ENCODE results near the gene TUBAL3. TPM values are rescaled to one million over a fixed set of nuclear protein-coding genes. Genes with fewer than 3 reads are reported as not detected.

The TUBAL3 gene
- total RNA-seq, 1 donor: not detected

- no peak for TF ChIP-seq CTCF (IDR thresholded peaks at IDR 0.05; ENCODE audit: insufficient read depth, low read length)
- DNase-seq (ENCODE audit: low read depth): no peak
- no peak overlapping the region for H3K4me3 ChIP-seq (ENCODE audit: low read depth, low read length)
These were observed 4.0 kb downstream of the TUBAL3 start for GRCh38 chr10:5400468-5401240.

GRCh38 chr10:5399332-5399731, 5.3 kb downstream of the TUBAL3 start:
- H3K4me3 ChIP-seq (ENCODE audit: low read depth, low read length): no peak overlapping the region
- DNase-seq (ENCODE audit: low read depth): no peak
- TF ChIP-seq CTCF (IDR thresholded peaks at IDR 0.05; ENCODE audit: insufficient read depth, low read length): no peak

- H3K4me3 ChIP-seq (ENCODE audit: low read depth, low read length): no peak overlapping the region
- DNase-seq (ENCODE audit: low read depth): no peak
- TF ChIP-seq CTCF (IDR thresholded peaks at IDR 0.05; ENCODE audit: insufficient read depth, low read length): no peak
These were observed 7.9 kb downstream of the TUBAL3 start for GRCh38 chr10:5396556-5397300.

- no peak for TF ChIP-seq CTCF (IDR thresholded peaks at IDR 0.05; ENCODE audit: insufficient read depth, low read length)
- H3K4me3 ChIP-seq (ENCODE audit: low read depth, low read length): no peak overlapping the region
- no peak for DNase-seq (ENCODE audit: low read depth)
These were observed 9.5 kb downstream of the TUBAL3 start for GRCh38 chr10:5395168-5395567.

- no peak for DNase-seq (ENCODE audit: low read depth)
- no peak overlapping the region for H3K4me3 ChIP-seq (ENCODE audit: low read depth, low read length)
- TF ChIP-seq CTCF (IDR thresholded peaks at IDR 0.05; ENCODE audit: insufficient read depth, low read length): no peak
These were observed 11.1 kb downstream of the TUBAL3 start for GRCh38 chr10:5393529-5393928.

- DNase-seq (ENCODE audit: low read depth): no peak
- H3K4me3 ChIP-seq (ENCODE audit: low read depth, low read length): no peak overlapping the region
- TF ChIP-seq CTCF (IDR thresholded peaks at IDR 0.05; ENCODE audit: insufficient read depth, low read length): no peak
These were observed 12.8 kb downstream of the TUBAL3 start for GRCh38 chr10:5391790-5392189.

Measured in fibroblast of the aortic adventitia (primary cell).